Measurements from ENCODE around the gene ABCF2. TPM values are rescaled to one million over a fixed set of nuclear protein-coding genes. Genes with fewer than 3 reads are reported as not detected.

ABCF2 gene
- total and polyA plus RNA-seq, 2 of the 4 experiments (the other 2 are of a cell fraction) = 46.2 to 103 TPM

DNA sequence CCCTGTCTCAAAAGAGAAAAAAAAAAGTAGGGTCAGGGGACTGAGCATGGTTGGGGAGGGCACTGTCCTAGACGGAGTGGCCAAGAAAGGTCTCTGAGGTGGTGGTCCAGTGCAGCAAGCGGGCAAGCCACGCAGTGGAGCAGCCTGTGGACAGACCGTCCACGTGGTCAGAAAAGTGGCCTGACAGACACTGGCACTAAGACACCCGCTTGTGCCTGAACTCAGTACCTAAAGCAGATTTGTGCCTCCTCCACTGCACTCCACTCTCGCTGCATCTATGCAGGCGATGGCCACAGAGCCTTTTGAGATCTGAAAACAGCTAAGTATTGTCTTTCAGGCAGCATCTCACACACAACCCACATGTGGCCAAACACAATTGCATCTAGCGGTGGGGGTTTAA lies 48.8 kb downstream of the ABCF2 start:
- Histone ChIP-seq H3K27ac (ENCODE audit: insufficient read depth, low read length) (no peak overlapping the region), H3K23ac (ENCODE audit: low read depth, low read length) (no peak overlapping the region), H3K9me3 (ENCODE audit: control insufficient read depth, insufficient read depth, low read length) (no peaks in the 10 kb centered on the region; the same call in 1 of the 2 replicates), H4K8ac (ENCODE audit: low read depth in 2 of 2, low read length in 2 of 2) (no peak overlapping the region), H2AFZ (replicated peaks; ENCODE audit: low read length, poor library complexity) (no peak overlapping the region), H4K20me1 (ENCODE audit: insufficient read depth, low read length) (no peaks in the 10 kb centered on the region), H3K9ac (ENCODE audit: low read depth, low read length) (no peak overlapping the region), H3K27me3 (ENCODE audit: control insufficient read depth, insufficient read depth, low read length) (peaks cover 80% of the 10 kb centered on the region), H2BK5ac (ENCODE audit: low read depth, low read length, poor library complexity, severe bottlenecking) (no peak overlapping the region), H3K4me1 (ENCODE audit: control insufficient read depth, insufficient read depth, low read length) (no peaks in the 10 kb centered on the region), H3K14ac (replicated peaks; ENCODE audit: low read depth, low read length) (no peak overlapping the region), H3K4ac (ENCODE audit: low read depth, low read length) (no peak overlapping the region), H2BK120ac (ENCODE audit: low read depth, low read length) (no peak overlapping the region), H3K79me1 (ENCODE audit: low read depth in 1 of 2, low read length in 2 of 2) (no peaks in the 10 kb centered on the region), H2BK15ac (ENCODE audit: low read depth, low read length) (no peak overlapping the region), H3K18ac (ENCODE audit: low read depth, low read length) (no peak overlapping the region), H3K4me3 (ENCODE audit: insufficient read depth, low read depth, low read length) (no peak overlapping the region), H4K5ac (ENCODE audit: low read depth, low read length) (no peak overlapping the region), H3K9me1 (ENCODE audit: insufficient read depth, low read length) (no peaks in the 10 kb centered on the region), H3K56ac (ENCODE audit: extremely low read depth, insufficient read depth, low read length) (no peak overlapping the region), H3K36me3 (ENCODE audit: control insufficient read depth, insufficient read depth, low read length) (no peaks in the 10 kb centered on the region), H2BK20ac (ENCODE audit: low read depth, low read length) (no peak overlapping the region), H2AK5ac (ENCODE audit: low read depth, low read length) (no peak overlapping the region), H4K91ac (ENCODE audit: insufficient read depth, low read depth, low read length) (no peak overlapping the region), H3K4me2 (ENCODE audit: low read depth, low read length) (no peak overlapping the region), H2AK9ac (replicated peaks; ENCODE audit: low read depth, low read length, poor library complexity) (no peak overlapping the region)
- intact Hi-C loops (cut with micrococcal nuclease) = no loop called here
- in situ Hi-C loops (cut with MboI; ENCODE audit: low sequenced_read_pairs) = no loop called here
- dilution Hi-C loops (cut with HindIII; ENCODE audit: low sequenced_read_pairs, unreplicated experiment) = no loop called here
- no peak for DNase-seq
- no peak for ATAC-seq (ENCODE audit: low read depth)
- ChIA-PET POLR2A (ENCODE audit: unreplicated experiment) (no interaction called here), CTCF (no interaction called here)
- 87% methylated on average over 3 of the region's 9 CpGs; no CpG with 5 or more reads in 1 of the 2 experiments for WGBS, 2 experiments (ENCODE audit: extremely low coverage in 2 of 2, insufficient read length in 1 of 2)
- TF ChIP-seq, protein P1, sequence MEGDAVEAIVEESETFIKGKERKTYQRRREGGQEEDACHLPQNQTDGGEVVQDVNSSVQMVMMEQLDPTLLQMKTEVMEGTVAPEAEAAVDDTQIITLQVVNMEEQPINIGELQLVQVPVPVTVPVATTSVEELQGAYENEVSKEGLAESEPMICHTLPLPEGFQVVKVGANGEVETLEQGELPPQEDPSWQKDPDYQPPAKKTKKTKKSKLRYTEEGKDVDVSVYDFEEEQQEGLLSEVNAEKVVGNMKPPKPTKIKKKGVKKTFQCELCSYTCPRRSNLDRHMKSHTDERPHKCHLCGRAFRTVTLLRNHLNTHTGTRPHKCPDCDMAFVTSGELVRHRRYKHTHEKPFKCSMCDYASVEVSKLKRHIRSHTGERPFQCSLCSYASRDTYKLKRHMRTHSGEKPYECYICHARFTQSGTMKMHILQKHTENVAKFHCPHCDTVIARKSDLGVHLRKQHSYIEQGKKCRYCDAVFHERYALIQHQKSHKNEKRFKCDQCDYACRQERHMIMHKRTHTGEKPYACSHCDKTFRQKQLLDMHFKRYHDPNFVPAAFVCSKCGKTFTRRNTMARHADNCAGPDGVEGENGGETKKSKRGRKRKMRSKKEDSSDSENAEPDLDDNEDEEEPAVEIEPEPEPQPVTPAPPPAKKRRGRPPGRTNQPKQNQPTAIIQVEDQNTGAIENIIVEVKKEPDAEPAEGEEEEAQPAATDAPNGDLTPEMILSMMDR (conservative IDR thresholded peaks at IDR 0.05; ENCODE audit: low read depth, low read length) = no peak
- TF ChIP-seq MXI1 (IDR thresholded peaks at IDR 0.05; ENCODE audit: borderline replicate concordance, low read depth, low read length) (no peak), MAFK (IDR thresholded peaks at IDR 0.05; ENCODE audit: low read depth, low read length) (no peak), RCOR1 (IDR thresholded peaks at IDR 0.05; ENCODE audit: insufficient replicate concordance, low read length) (no peak), BHLHE40 (IDR thresholded peaks at IDR 0.05; ENCODE audit: low read depth, low read length) (no peak), SMC3 (IDR thresholded peaks at IDR 0.05; ENCODE audit: low read depth, low read length) (no peak), MAZ (IDR thresholded peaks at IDR 0.05; ENCODE audit: borderline replicate concordance, low read depth, low read length) (no peak), FOS (IDR thresholded peaks at IDR 0.05; ENCODE audit: low read depth, low read length) (no peak), POLR2A (IDR thresholded peaks at IDR 0.05; ENCODE audit: low read depth, low read length) (no peak), ELK1 (IDR thresholded peaks at IDR 0.05; ENCODE audit: borderline replicate concordance, low read depth, low read length) (no peak), CHD1 (IDR thresholded peaks at IDR 0.05; ENCODE audit: low read depth, low read length) (no peak)
- TF ChIP-seq, protein P2, sequence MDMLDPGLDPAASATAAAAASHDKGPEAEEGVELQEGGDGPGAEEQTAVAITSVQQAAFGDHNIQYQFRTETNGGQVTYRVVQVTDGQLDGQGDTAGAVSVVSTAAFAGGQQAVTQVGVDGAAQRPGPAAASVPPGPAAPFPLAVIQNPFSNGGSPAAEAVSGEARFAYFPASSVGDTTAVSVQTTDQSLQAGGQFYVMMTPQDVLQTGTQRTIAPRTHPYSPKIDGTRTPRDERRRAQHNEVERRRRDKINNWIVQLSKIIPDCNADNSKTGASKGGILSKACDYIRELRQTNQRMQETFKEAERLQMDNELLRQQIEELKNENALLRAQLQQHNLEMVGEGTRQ (IDR thresholded peaks at IDR 0.05; ENCODE audit: low read depth, low read length) = no peak
- no TSS peak for BruUV-seq (replicated peaks)

All from IMR-90 (cell line).